Osteoblast (primary cell): ENCODE measurements around the gene INCENP. TPM values are rescaled to one million over a fixed set of nuclear protein-coding genes. Genes with fewer than 3 reads are reported as not detected.

Source experiments
- DNase-seq: peaks from one replicate; pipeline ENCODE4 v3.0.0; 2011; ENCODE audit warnings: low spot score, mixed read lengths; ENCODE audit not compliant: insufficient read length; ENCODE audit errors: missing footprints
- H2AFZ ChIP-seq: 2 replicates; pipeline ENCODE4 v1.6.0; 2011; ENCODE audit warnings: mild to moderate bottlenecking, low read length
- H3K27ac ChIP-seq: 2 replicates; pipeline ENCODE4 v1.5.1; 2011; ENCODE audit warnings: mild to moderate bottlenecking, low read depth, low read length, moderate library complexity
- H3K27me3 ChIP-seq: 2 replicates; pipeline ENCODE4 v1.6.0; 2012; ENCODE audit warnings: mild to moderate bottlenecking, control low read depth, inconsistent platforms, low read length, moderate library complexity; ENCODE audit not compliant: insufficient read depth
- H3K36me3 ChIP-seq: 2 replicates; pipeline ENCODE4 v1.5.1; 2011; ENCODE audit warnings: mild to moderate bottlenecking, low read length, control low read depth, moderate library complexity; ENCODE audit not compliant: insufficient read depth
- H3K4me1 ChIP-seq: 2 replicates; pipeline ENCODE4 v1.5.1; 2011; ENCODE audit warnings: mild to moderate bottlenecking, low read length, control low read depth, moderate library complexity; ENCODE audit not compliant: insufficient read depth
- H3K4me2 ChIP-seq: 2 replicates; pipeline ENCODE4 v1.6.0; 2011; ENCODE audit warnings: mild to moderate bottlenecking, low read length; ENCODE audit not compliant: insufficient read depth
- H3K4me3 ChIP-seq: fragments of 200-600 bp; sonication (generic); 3 replicates; pipeline ENCODE4 v1.5.1; 2012; ENCODE audit warnings: mild to moderate bottlenecking, low read length, inconsistent platforms; ENCODE audit not compliant: insufficient read depth
- H3K79me2 ChIP-seq: 2 replicates; pipeline ENCODE4 v1.6.0; 2012; ENCODE audit warnings: mild to moderate bottlenecking, low read length, control low read depth, inconsistent platforms; ENCODE audit not compliant: insufficient read depth
- H3K9me3 ChIP-seq: 2 replicates; pipeline ENCODE4 v1.5.1; 2011; ENCODE audit warnings: low read depth, low read length, control low read depth
- H4K20me1 ChIP-seq: 2 replicates; pipeline ENCODE4 v1.6.0; 2012; ENCODE audit warnings: mild to moderate bottlenecking, low read length, control low read depth; ENCODE audit not compliant: insufficient read depth
- CTCF ChIP-seq: IDR thresholded peaks from 2 replicates; pipeline ENCODE4 v1.5.1; 2011; ENCODE audit warnings: mild to moderate bottlenecking, low read depth, low read length, moderate library complexity; ENCODE audit errors: extremely low read depth
- total RNA-seq: library from RNA; depleted of rRNA; stranded (reverse); fragments of >200 nt; gene quantifications from 2 replicates; pipeline ENCODE4 v1.2.3, GENCODE V29; 2012

The INCENP gene
- 8.7 and 13.8 TPM in 2 replicates for total RNA-seq

- H3K9me3 ChIP-seq = no peaks in the 10 kb centered on the region
- peak within 1 kb of the TSS; percentile 81 for H3K4me3 ChIP-seq
- H3K27ac ChIP-seq = peak within 1 kb of the TSS; percentile 58
- peaks cover 8% of the 10 kb centered on the region for H3K36me3 ChIP-seq
- peaks cover 16% of the 10 kb centered on the region for H3K4me1 ChIP-seq
- H2AFZ ChIP-seq = peak within 1 kb of the TSS; percentile 85
- H3K27me3 ChIP-seq = no peaks in the 10 kb centered on the region
- TF ChIP-seq CTCF = no peak
- H3K79me2 ChIP-seq = peaks cover 49% of the 10 kb centered on the region
- peak; percentile 99 for DNase-seq
- H3K4me2 ChIP-seq = peak within 1 kb of the TSS; percentile 94
- H4K20me1 ChIP-seq = peaks cover 7% of the 10 kb centered on the region
These were observed at the start of gene INCENP for GRCh38 chr11:62123669-62124185. TSS of gene INCENP (plus strand) at chr11:62124011. CDS start at chr11:62128162, 4,151 bp downstream.

GRCh38 chr11:62075438-62075837 is 48.4 kb upstream of the INCENP start:
- no peak for DNase-seq
- H2AFZ ChIP-seq = no peak overlapping the region
- TF ChIP-seq CTCF = no peak

GRCh38 chr11:62077132-62077531 is 46.7 kb upstream of the INCENP start:
- no peak overlapping the region for H2AFZ ChIP-seq
- peaks cover 5% of the 10 kb centered on the region for H3K4me1 ChIP-seq
- no peaks in the 10 kb centered on the region for H3K27me3 ChIP-seq
- H3K9me3 ChIP-seq = no peaks in the 10 kb centered on the region
- no peak overlapping the region for H3K4me2 ChIP-seq
- H3K79me2 ChIP-seq = no peaks in the 10 kb centered on the region
- H3K27ac ChIP-seq = no peak overlapping the region
- no peaks in the 10 kb centered on the region for H3K36me3 ChIP-seq
- TF ChIP-seq CTCF = no peak
- no peaks in the 10 kb centered on the region for H4K20me1 ChIP-seq
- DNase-seq = no peak
- H3K4me3 ChIP-seq = no peak overlapping the region

More at GRCh38 chr11:62075438-62075837, 48.4 kb upstream of the INCENP start:
- Histone ChIP-seq H3K9me3 (no peaks in the 10 kb centered on the region), H3K27ac (no peak overlapping the region), H3K36me3 (no peaks in the 10 kb centered on the region), H3K4me1 (no peaks in the 10 kb centered on the region), H3K79me2 (no peaks in the 10 kb centered on the region), H3K4me3 (no peak overlapping the region), H4K20me1 (no peaks in the 10 kb centered on the region), H3K27me3 (no peaks in the 10 kb centered on the region), H3K4me2 (no peak overlapping the region)

GRCh38 chr11:62081378-62082291 is 42.2 kb upstream of the INCENP start:
- H3K27ac ChIP-seq = no peak overlapping the region
- H3K9me3 ChIP-seq = no peaks in the 10 kb centered on the region
- peak overlapping the region; percentile 31 for H2AFZ ChIP-seq
- no peaks in the 10 kb centered on the region for H4K20me1 ChIP-seq
- no peak overlapping the region for H3K4me3 ChIP-seq
- H3K4me2 ChIP-seq = peak overlapping the region; percentile 68
- H3K27me3 ChIP-seq = no peaks in the 10 kb centered on the region
- peak; percentile 90 for TF ChIP-seq CTCF
- DNase-seq = peak; percentile 78
- peaks cover 5% of the 10 kb centered on the region for H3K4me1 ChIP-seq
- H3K79me2 ChIP-seq = no peaks in the 10 kb centered on the region
- H3K36me3 ChIP-seq = no peaks in the 10 kb centered on the region
